Peyer's patch (tissue), 4 donors: ENCODE data around the gene PRSS23. TPM values are rescaled to one million over a fixed set of nuclear protein-coding genes. Genes with fewer than 3 reads are reported as not detected.
"Not testable (repeated sequence)": the region's sequence is repeated elsewhere in the genome, so short reads cannot be mapped to it uniquely, and the experiment has no call there.

Source experiments
- DNase-seq, 3 donors: peaks; one replicate each; pipeline ENCODE4 v3.0.0-alpha.2; 2017 to 2019
- H3K27ac ChIP-seq, 4 donors: fragments of 200-600 bp; sonication (generic); one replicate each; pipeline ENCODE4 v1.5.1; 2016 to 2019
- H3K27me3 ChIP-seq, 2 donors: fragments of 200-600 bp; sonication (generic); one replicate each; pipeline ENCODE4 v1.5.1; 2019
- H3K36me3 ChIP-seq, 3 donors: fragments of 200-600 bp; sonication (generic); one replicate each; pipeline ENCODE4 v1.5.1; 2016 to 2019
- H3K4me1 ChIP-seq, 4 donors: fragments of 200-600 bp; sonication (generic); one replicate each; pipeline ENCODE4 v1.5.1; 2016 to 2019
- H3K4me3 ChIP-seq, 4 donors: fragments of 200-600 bp; sonication (generic); 1 replicate in 3 of 4; 2 replicates in 1 of 4; pipeline ENCODE4 v1.5.1; 2016 to 2019; ENCODE audit warnings: mild to moderate bottlenecking in 1 of 4
- H3K9me3 ChIP-seq, 4 donors: fragments of 200-600 bp; sonication (generic); one replicate each; pipeline ENCODE4 v1.5.1; 2016 to 2019; ENCODE audit warnings: mild to moderate bottlenecking in 1 of 4
- CTCF ChIP-seq, 6 experiments: fragments of 450-650 bp in 4 of 6; fragments of 200-600 bp in 2 of 6; sonication (generic) in 1 of 6; IDR thresholded peaks; one replicate each; pipeline ENCODE4 v1.5.1; 2017 to 2019; ENCODE audit warnings: antibody characterized with exemption in 6 of 6, mild to moderate bottlenecking in 3 of 6, moderate library complexity in 1 of 6
- POLR2A ChIP-seq, 2 donors: fragments of 450-650 bp; IDR thresholded peaks; one replicate each; pipeline ENCODE4 v1.5.1; 2017; ENCODE audit warnings: antibody characterized with exemption in 2 of 2, mild to moderate bottlenecking in 2 of 2, moderate library complexity in 2 of 2
- total RNA-seq, 4 donors: library from RNA; depleted of rRNA; stranded (reverse); fragments of >200 nt; gene quantifications; one replicate each; pipeline ENCODE4 v1.1.0, GENCODE V29; 2016

The PRSS23 gene
- total RNA-seq, 4 donors from 2014 or later = 4.6 to 12.0 (median 8.5) TPM

- no peaks in the 10 kb centered on the region for H3K36me3 ChIP-seq
- DNase-seq = no peak
- no peaks in the 10 kb centered on the region for H3K9me3 ChIP-seq
- H3K4me1 ChIP-seq = no peaks in the 10 kb centered on the region
- H3K27me3 ChIP-seq = no peaks in the 10 kb centered on the region
- TF ChIP-seq CTCF (IDR thresholded peaks at IDR 0.05) (no peak), POLR2A (IDR thresholded peaks at IDR 0.05) (no peak)
- no peak overlapping the region for H3K27ac ChIP-seq
- H3K4me3 ChIP-seq = no peak overlapping the region
These were observed 35.1 kb upstream of the PRSS23 start for GRCh38 chr11:86765203-86765602.

- no peaks in the 10 kb centered on the region for H3K27me3 ChIP-seq
- TF ChIP-seq CTCF (IDR thresholded peaks at IDR 0.05) (no peak), POLR2A (IDR thresholded peaks at IDR 0.05) (no peak)
These were observed 34.5 kb upstream of the PRSS23 start for GRCh38 chr11:86765878-86766277.

GRCh38 chr11:86769219-86769618 is 31.1 kb upstream of the PRSS23 start:
- Histone ChIP-seq H3K4me1 (no peaks in the 10 kb centered on the region), H3K27ac (no peak overlapping the region), H3K9me3 (no peaks in the 10 kb centered on the region), H3K4me3 (no peak overlapping the region), H3K27me3 (no peaks in the 10 kb centered on the region), H3K36me3 (no peaks in the 10 kb centered on the region)
- no peak for TF ChIP-seq CTCF (IDR thresholded peaks at IDR 0.05)
- no peak for DNase-seq

More at GRCh38 chr11:86765878-86766277, 34.5 kb upstream of the PRSS23 start:
- Histone ChIP-seq H3K27ac (no peak overlapping the region), H3K4me1 (no peaks in the 10 kb centered on the region), H3K36me3 (no peaks in the 10 kb centered on the region), H3K4me3 (no peak overlapping the region), H3K9me3 (no peaks in the 10 kb centered on the region)
- no peak for DNase-seq

- H3K4me1 ChIP-seq, H3K4me3 ChIP-seq, H3K36me3 ChIP-seq, DNase-seq, H3K27me3 ChIP-seq, H3K27ac ChIP-seq, H3K9me3 ChIP-seq: not testable (repeated sequence)
These were observed 29.8 kb upstream of the PRSS23 start for GRCh38 chr11:86770473-86771027.

- H3K36me3 ChIP-seq = no peaks in the 10 kb centered on the region
- TF ChIP-seq POLR2A (IDR thresholded peaks at IDR 0.05) (no peak), CTCF (IDR thresholded peaks at IDR 0.05) (no peak)
- no peak overlapping the region for H3K4me3 ChIP-seq
- H3K9me3 ChIP-seq = no peaks in the 10 kb centered on the region
- no peaks in the 10 kb centered on the region for H3K4me1 ChIP-seq
- H3K27ac ChIP-seq = no peak overlapping the region
- no peak for DNase-seq
- no peaks in the 10 kb centered on the region for H3K27me3 ChIP-seq
These were observed 27.3 kb upstream of the PRSS23 start for GRCh38 chr11:86772999-86773398.

GRCh38 chr11:86773513-86774252 is 26.7 kb upstream of the PRSS23 start:
- H3K27ac ChIP-seq = no peak overlapping the region
- DNase-seq = no peak
- TF ChIP-seq POLR2A (IDR thresholded peaks at IDR 0.05) (no peak), CTCF (IDR thresholded peaks at IDR 0.05) (no peak)
- no peaks in the 10 kb centered on the region for H3K9me3 ChIP-seq
- H3K36me3 ChIP-seq = no peaks in the 10 kb centered on the region
- no peaks in the 10 kb centered on the region for H3K4me1 ChIP-seq
- H3K27me3 ChIP-seq = no peaks in the 10 kb centered on the region
- H3K4me3 ChIP-seq = no peak overlapping the region
